HFFc6 (cell line): ENCODE measurements around the gene DVL3. TPM values are rescaled to one million over a fixed set of nuclear protein-coding genes. Genes with fewer than 3 reads are reported as not detected.
A peak's percentile ranks its signal among the peaks of the same experiment; 100 is the strongest.
"Not testable (repeated sequence)": the region's sequence is repeated elsewhere in the genome, so short reads cannot be mapped to it uniquely, and the experiment has no call there.

Experiments used
- DNase-seq: peaks from one replicate; pipeline ENCODE4 v3.0.0-alpha.2; 2018
- H3K27ac Mint-ChIP-seq: 2 replicates; pipeline ENCODE4 v1.8.0; 2020; ENCODE audit warnings: mild to moderate bottlenecking, mixed read lengths
- H3K27me3 Mint-ChIP-seq: 2 replicates; pipeline ENCODE4 v1.8.0; 2021; ENCODE audit warnings: mild to moderate bottlenecking, moderate library complexity, mixed read lengths; ENCODE audit not compliant: insufficient read depth
- H3K36me3 Mint-ChIP-seq: 2 replicates; pipeline ENCODE4 v1.8.0; 2021; ENCODE audit warnings: low read depth, mixed read lengths
- H3K4me1 Mint-ChIP-seq: 2 replicates; pipeline ENCODE4 v1.8.0; 2020; ENCODE audit warnings: low read depth, mixed read lengths
- H3K4me3 Mint-ChIP-seq: 2 replicates; pipeline ENCODE4 v1.8.0; 2020; ENCODE audit warnings: mild to moderate bottlenecking, moderate library complexity, mixed read lengths
- H3K9me3 Mint-ChIP-seq: 2 replicates; pipeline ENCODE4 v1.8.0; 2020; ENCODE audit warnings: mild to moderate bottlenecking, mixed read lengths
- CTCF ChIP-seq: fragments of 200-600 bp; sonication (generic); IDR thresholded peaks from 2 replicates; pipeline ENCODE4 v1.5.0; 2021; ENCODE audit warnings: antibody characterized with exemption, mild to moderate bottlenecking
- total RNA-seq, 6 experiments: library from RNA; stranded (reverse); fragmentation: NEBNext Ultra II Directional; extraction: Animal tissue kit (Norgen Biotek cat#: 25700); gene quantifications; 2 replicates in 1 of 6; 3 replicates in 5 of 6; pipeline ENCODE4 v1.2.3, GENCODE V29; 2021

Gene DVL3
- total RNA-seq, 6 experiments from 2014 or later, result 59.2 to 73.5 (median 64.9) TPM

- Mint-ChIP-seq H3K27me3 (no peaks in the 10 kb centered on the region), H3K27ac (no peak overlapping the region), H3K4me3 (no peak overlapping the region), H3K9me3 (no peaks in the 10 kb centered on the region), H3K36me3 (peaks cover 15% of the 10 kb centered on the region), H3K4me1 (no peaks in the 10 kb centered on the region; the same call in 1 of the 2 replicates)
- DNase-seq, result no peak
- no peak for TF ChIP-seq CTCF
These were observed 9.4 kb upstream of the DVL3 start for GRCh38 chr3:184145751-184146270.

- Mint-ChIP-seq H3K9me3 (no peaks in the 10 kb centered on the region), H3K27me3 (no peaks in the 10 kb centered on the region), H3K27ac (no peak overlapping the region), H3K4me1 (no peaks in the 10 kb centered on the region; the same call in 1 of the 2 replicates), H3K4me3 (no peak overlapping the region), H3K36me3 (no peaks in the 10 kb centered on the region)
- TF ChIP-seq CTCF, result no peak
- DNase-seq, result no peak
These were observed 7.1 kb upstream of the DVL3 start for GRCh38 chr3:184148076-184148475.

- TF ChIP-seq CTCF, result no peak
- H3K27ac Mint-ChIP-seq, result no peak overlapping the region
- no peak overlapping the region for H3K4me3 Mint-ChIP-seq
- no peaks in the 10 kb centered on the region for H3K27me3 Mint-ChIP-seq
- no peak for DNase-seq
- peaks cover 8% of the 10 kb centered on the region; the same call in 1 of the 2 replicates for H3K4me1 Mint-ChIP-seq
- no peaks in the 10 kb centered on the region for H3K9me3 Mint-ChIP-seq
- no peaks in the 10 kb centered on the region for H3K36me3 Mint-ChIP-seq
These were observed 6.1 kb upstream of the DVL3 start for GRCh38 chr3:184149123-184149522.

GRCh38 chr3:184149770-184150169 lies 5.4 kb upstream of the DVL3 start:
- peak; percentile 13 for DNase-seq
- Mint-ChIP-seq H3K4me1 (peaks cover 15% of the 10 kb centered on the region), H3K27ac (peak overlapping the region; percentile 19; the same call in 1 of the 2 replicates)
- not testable (repeated sequence) for H3K27me3 Mint-ChIP-seq, H3K9me3 Mint-ChIP-seq, H3K4me3 Mint-ChIP-seq, H3K36me3 Mint-ChIP-seq
- peak; percentile 52; the same call in 1 of the 2 replicates for TF ChIP-seq CTCF

GRCh38 chr3:184155644-184156521 lies 706 bp downstream of the DVL3 start:
- H3K4me3 Mint-ChIP-seq, result peak overlapping the region; percentile 91
- no peak for TF ChIP-seq CTCF
- H3K9me3 Mint-ChIP-seq, result no peaks in the 10 kb centered on the region
- H3K4me1 Mint-ChIP-seq, result peaks cover 43% of the 10 kb centered on the region
- DNase-seq, result peak; percentile 5
- H3K36me3 Mint-ChIP-seq, result peaks cover 12% of the 10 kb centered on the region
- peak overlapping the region; percentile 82 for H3K27ac Mint-ChIP-seq
- no peaks in the 10 kb centered on the region; the same call in 1 of the 2 replicates for H3K27me3 Mint-ChIP-seq
